ENCODE data around the gene FBXW7. TPM values are rescaled to one million over a fixed set of nuclear protein-coding genes. Genes with fewer than 3 reads are reported as not detected.

The FBXW7 gene
- polyA plus RNA-seq, 1 donor from 2014 or later = 55.7 TPM

GRCh38 chr4:152503653-152504290 is 32.1 kb downstream of the FBXW7 start:
- H3K36me3 ChIP-seq (ENCODE audit: insufficient read depth, low read length) = no peaks in the 10 kb centered on the region
- no peak overlapping the region for H3K4me3 ChIP-seq (ENCODE audit: low read length)
- no peak overlapping the region for H2AFZ ChIP-seq (ENCODE audit: low read depth, low read length)
- no peak overlapping the region for H3K27ac ChIP-seq (ENCODE audit: low read length)
- TF ChIP-seq SMC3 (conservative IDR thresholded peaks at IDR 0.05; ENCODE audit: poor library complexity) (no peak), CTCF (IDR thresholded peaks at IDR 0.05; ENCODE audit: poor library complexity, severe bottlenecking) (no peak), EP300 (conservative IDR thresholded peaks at IDR 0.05; ENCODE audit: poor library complexity, severe bottlenecking) (no peak), RAD21 (conservative IDR thresholded peaks at IDR 0.05) (no peak), EZH2 (IDR thresholded peaks at IDR 0.05; ENCODE audit: borderline replicate concordance, insufficient read depth, low read length, poor library complexity, severe bottlenecking) (no peak), MXI1 (conservative IDR thresholded peaks at IDR 0.05; ENCODE audit: poor library complexity, severe bottlenecking) (no peak), TAF1 (IDR thresholded peaks at IDR 0.05; ENCODE audit: low read depth) (no peak), POLR2AphosphoS5 (IDR thresholded peaks at IDR 0.05) (no peak)
- TF ChIP-seq, protein P1, sequence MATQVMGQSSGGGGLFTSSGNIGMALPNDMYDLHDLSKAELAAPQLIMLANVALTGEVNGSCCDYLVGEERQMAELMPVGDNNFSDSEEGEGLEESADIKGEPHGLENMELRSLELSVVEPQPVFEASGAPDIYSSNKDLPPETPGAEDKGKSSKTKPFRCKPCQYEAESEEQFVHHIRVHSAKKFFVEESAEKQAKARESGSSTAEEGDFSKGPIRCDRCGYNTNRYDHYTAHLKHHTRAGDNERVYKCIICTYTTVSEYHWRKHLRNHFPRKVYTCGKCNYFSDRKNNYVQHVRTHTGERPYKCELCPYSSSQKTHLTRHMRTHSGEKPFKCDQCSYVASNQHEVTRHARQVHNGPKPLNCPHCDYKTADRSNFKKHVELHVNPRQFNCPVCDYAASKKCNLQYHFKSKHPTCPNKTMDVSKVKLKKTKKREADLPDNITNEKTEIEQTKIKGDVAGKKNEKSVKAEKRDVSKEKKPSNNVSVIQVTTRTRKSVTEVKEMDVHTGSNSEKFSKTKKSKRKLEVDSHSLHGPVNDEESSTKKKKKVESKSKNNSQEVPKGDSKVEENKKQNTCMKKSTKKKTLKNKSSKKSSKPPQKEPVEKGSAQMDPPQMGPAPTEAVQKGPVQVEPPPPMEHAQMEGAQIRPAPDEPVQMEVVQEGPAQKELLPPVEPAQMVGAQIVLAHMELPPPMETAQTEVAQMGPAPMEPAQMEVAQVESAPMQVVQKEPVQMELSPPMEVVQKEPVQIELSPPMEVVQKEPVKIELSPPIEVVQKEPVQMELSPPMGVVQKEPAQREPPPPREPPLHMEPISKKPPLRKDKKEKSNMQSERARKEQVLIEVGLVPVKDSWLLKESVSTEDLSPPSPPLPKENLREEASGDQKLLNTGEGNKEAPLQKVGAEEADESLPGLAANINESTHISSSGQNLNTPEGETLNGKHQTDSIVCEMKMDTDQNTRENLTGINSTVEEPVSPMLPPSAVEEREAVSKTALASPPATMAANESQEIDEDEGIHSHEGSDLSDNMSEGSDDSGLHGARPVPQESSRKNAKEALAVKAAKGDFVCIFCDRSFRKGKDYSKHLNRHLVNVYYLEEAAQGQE (IDR thresholded peaks at IDR 0.05; ENCODE audit: borderline replicate concordance) = no peak
- H3K9me3 ChIP-seq (ENCODE audit: low read length) = no peaks in the 10 kb centered on the region
- no peak overlapping the region for H3K4me2 ChIP-seq (ENCODE audit: low read length)
- H3F3A ChIP-seq (ENCODE audit: insufficient read depth, low read length, poor library complexity, severe bottlenecking) = no peaks in the 10 kb centered on the region
- H3K27me3 ChIP-seq (ENCODE audit: insufficient read depth, low read depth, low read length) = no peaks in the 10 kb centered on the region
- H3K79me2 ChIP-seq (replicated peaks; ENCODE audit: insufficient read depth, low read length) = peaks cover 7% of the 10 kb centered on the region
- H3K9me2 ChIP-seq (ENCODE audit: insufficient read depth, low read length) = no peaks in the 10 kb centered on the region
- no peaks in the 10 kb centered on the region for H4K20me1 ChIP-seq (ENCODE audit: insufficient read depth)
- H3K9ac ChIP-seq (ENCODE audit: low read length) = no peak overlapping the region

GRCh38 chr4:152501846-152502536 is 33.9 kb downstream of the FBXW7 start:
- H3K27ac ChIP-seq (ENCODE audit: low read length) = no peak overlapping the region
- no peak for TF ChIP-seq TAF1 (IDR thresholded peaks at IDR 0.05; ENCODE audit: low read depth)
- no peak for TF ChIP-seq POLR2AphosphoS5 (IDR thresholded peaks at IDR 0.05)
- TF ChIP-seq EZH2 (IDR thresholded peaks at IDR 0.05; ENCODE audit: borderline replicate concordance, insufficient read depth, low read length, poor library complexity, severe bottlenecking) = no peak
- TF ChIP-seq EP300 (conservative IDR thresholded peaks at IDR 0.05; ENCODE audit: poor library complexity, severe bottlenecking) = no peak
- no peak for TF ChIP-seq SMC3 (conservative IDR thresholded peaks at IDR 0.05; ENCODE audit: poor library complexity)
- no peak for TF ChIP-seq MXI1 (conservative IDR thresholded peaks at IDR 0.05; ENCODE audit: poor library complexity, severe bottlenecking)
- no peak for TF ChIP-seq CTCF (IDR thresholded peaks at IDR 0.05; ENCODE audit: poor library complexity, severe bottlenecking)
- no peak overlapping the region for H2AFZ ChIP-seq (ENCODE audit: low read depth, low read length)
- H3K4me2 ChIP-seq (ENCODE audit: low read length) = no peak overlapping the region
- no peaks in the 10 kb centered on the region for H3K27me3 ChIP-seq (ENCODE audit: insufficient read depth, low read depth, low read length)
- no peak overlapping the region for H3K4me3 ChIP-seq (ENCODE audit: low read length)
- no peaks in the 10 kb centered on the region for H3K9me2 ChIP-seq (ENCODE audit: insufficient read depth, low read length)
- H3F3A ChIP-seq (ENCODE audit: insufficient read depth, low read length, poor library complexity, severe bottlenecking) = no peaks in the 10 kb centered on the region
- H3K9me3 ChIP-seq (ENCODE audit: low read length) = no peaks in the 10 kb centered on the region
- H3K79me2 ChIP-seq (replicated peaks; ENCODE audit: insufficient read depth, low read length) = peaks cover 5% of the 10 kb centered on the region
- H3K36me3 ChIP-seq (ENCODE audit: insufficient read depth, low read length) = no peaks in the 10 kb centered on the region
- no peak overlapping the region for H3K9ac ChIP-seq (ENCODE audit: low read length)
- no peaks in the 10 kb centered on the region for H4K20me1 ChIP-seq (ENCODE audit: insufficient read depth)

Measured in neural cell (in vitro differentiated cells).